Kidney capillary endothelial cell (primary cell): ENCODE results near the gene ABCB10.
"Not testable (repeated sequence)": the region's sequence is repeated elsewhere in the genome, so short reads cannot be mapped to it uniquely, and the experiment has no call there.

ENCODE experiments used
- DNase-seq: peaks from one replicate; pipeline ENCODE4 v3.0.0-alpha.2; 2018; ENCODE audit warnings: low spot score

The ABCB10 gene

DNA sequence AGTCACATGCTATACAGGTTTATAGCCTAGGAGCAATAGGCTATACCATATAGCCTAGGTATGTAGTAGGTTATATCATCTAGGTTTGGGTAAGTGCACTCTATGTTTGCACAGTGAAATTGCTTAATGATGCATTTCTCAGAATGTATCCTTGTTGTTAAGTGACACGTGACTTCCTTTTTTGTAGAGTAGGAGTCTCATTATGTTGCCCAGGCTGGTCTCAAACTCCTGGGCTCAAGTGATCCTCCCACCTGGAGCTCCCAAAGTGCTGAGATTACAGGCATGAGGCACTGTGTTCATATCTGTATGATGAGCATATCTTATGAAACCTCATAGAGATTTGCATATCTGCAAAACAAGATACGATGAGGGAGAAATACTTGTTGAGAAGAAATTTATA, 13.8 kb upstream of the ABCB10 start:
- no peak for DNase-seq

DNA sequence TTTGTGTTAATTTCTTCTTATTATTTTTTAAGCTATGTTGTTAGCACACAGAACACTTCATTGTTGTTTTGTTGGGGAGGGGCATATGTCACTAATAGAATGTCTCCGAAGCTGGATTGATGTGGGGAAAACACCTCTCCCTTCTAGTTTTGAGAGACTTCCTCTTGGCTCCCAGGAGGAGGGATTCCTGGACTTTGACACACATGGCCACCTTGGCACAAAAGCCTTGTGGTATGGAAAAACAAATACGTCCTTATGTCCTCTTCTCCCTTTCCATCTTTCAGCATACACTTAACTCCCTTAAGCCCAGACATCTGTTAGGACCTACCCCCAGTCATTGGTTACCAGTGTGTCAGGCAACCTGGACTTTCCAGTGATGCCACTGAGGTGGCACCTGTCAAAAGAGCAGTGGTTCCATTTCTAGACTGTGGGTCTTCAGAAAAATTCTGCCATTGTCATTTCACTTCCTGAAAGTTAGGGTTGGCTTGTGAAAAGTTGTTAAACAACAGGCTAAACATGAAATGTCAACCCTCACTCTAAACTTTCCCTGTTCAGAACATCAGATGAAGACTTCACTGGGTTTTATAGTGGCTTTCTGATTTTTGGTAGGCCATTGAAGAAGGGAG, 12.5 kb upstream of the ABCB10 start:
- DNase-seq, result no peak

DNA sequence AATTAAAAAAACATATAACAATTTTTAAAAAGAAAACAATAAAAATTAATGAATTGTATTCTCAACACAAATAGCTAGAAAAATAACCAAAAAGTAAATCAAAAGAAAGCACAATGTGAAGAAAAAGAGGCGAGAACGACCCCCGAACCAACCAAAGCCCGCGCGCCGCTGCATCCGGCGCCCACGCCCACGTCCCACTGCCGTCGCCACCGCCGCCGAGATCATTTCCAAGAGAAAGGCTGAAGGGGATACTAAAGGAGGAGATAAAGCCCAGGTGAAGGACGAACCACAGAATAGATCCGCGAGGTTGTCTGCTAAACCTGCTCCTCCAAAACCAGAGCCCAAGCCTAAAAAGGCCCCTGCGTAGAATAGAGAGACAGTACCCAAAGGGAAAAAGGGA, 11.8 kb upstream of the ABCB10 start:
- no peak for DNase-seq

DNA sequence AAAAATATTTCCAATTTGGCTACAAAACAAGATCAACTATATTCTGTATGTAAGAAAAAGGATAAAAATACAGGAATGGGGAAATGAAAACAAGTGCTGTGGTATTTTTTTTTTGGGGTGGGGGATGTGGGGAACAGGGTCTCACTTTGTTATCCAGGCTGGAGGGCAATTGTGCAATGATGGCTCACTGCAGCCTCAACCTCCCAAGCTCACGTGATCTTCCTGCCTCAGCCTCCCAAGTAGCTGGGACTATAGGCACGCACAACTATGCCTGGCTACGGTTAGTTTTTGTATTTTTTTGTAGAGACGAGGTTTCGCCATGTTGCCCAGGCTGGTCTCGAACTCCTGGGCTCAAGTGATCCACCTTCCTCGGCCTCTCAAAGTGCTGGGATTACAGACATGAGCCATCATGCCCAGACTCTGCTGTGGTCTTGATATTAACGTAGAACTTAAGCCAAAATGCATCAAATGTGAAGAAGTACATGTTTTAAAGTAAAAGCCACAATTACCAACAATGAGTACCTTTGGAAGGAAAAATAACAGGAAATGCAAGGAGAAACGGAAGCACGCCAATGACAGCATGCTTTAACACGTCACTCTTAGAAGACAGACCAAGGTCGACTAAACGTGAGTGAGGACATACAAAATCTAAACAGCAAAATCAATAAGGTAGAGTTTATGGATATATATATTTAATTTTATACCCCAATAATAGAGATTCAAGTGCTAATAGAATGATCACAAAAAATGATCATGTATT, 8.8 kb upstream of the ABCB10 start:
- peak; percentile 49 for DNase-seq

DNA sequence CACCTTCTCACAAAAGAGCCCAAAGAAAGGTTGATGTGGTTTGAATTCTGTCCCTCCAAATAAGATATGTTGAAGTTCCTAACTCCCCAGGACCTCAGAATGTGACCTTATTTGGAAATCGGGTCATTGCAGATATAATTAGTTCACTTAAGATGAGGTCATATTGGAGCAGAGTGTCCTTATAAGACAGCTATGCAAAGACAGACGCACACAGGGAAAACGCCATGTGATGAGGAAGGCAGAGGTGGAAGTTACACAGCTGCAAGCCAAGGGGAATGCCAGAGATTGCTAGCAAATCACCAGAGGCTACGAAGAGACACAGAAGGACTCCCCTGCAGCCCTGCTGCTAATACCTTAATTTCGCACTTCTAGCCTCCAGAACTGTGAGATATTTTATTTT, 5.2 kb upstream of the ABCB10 start:
- no peak for DNase-seq

DNA sequence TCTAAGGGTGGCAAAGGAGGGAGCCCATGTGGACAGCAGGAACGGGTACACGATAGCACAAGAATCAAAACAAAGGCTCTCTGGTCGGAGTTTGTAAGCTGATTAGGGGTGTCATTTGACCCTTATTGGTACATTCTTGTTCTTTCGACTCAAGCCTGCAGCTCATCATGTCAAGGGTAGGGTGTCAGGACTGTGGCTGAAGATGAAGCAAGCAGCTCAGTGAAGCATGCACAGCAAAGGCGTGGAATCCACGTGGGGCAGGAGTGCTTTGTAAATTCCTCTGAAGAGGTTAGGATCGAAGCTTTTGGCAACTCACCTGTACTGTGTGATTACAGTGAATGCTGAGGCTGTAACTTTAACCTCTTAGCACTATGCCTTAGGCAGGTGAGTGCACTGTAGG, 4.7 kb upstream of the ABCB10 start:
- no peak for DNase-seq

DNA sequence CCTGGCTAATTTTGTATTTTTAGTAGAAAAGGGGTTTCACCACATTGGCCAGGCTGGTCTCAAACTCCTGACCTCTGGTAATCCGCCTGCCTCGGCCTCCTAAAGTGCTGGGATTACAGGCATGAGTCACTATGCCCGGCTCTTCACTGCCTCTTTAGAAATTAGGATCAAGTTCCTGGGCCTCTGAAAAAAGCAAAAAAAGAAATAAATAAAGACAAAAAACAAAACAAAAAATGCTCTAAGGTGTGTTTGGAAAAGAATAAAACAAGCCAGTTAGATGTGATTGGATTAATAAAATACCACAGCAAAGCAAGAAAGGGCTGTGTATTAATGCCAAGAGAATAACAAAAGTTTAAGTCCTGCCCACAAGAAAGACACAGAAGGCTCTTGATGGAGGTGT, 4.2 kb upstream of the ABCB10 start:
- DNase-seq, result no peak

DNA sequence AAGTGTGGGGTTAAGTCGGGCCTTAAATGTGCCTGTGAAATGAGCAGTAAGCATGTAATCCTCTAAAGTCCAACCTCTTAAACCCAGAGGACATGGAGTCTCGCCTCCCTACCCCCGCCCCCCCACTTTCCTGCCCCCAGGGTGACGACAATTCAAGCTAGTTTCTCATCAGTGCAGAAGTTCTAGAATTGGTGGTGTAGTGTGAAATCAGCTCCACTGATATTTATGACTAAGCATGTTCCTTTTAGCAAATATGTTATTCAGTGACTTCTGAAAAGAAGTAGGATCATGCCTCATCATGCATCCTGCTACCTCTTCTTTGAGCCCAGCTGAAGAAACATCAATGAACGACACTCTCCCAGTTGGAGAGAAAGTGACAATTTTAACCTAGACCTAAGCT, 2.6 kb upstream of the ABCB10 start:
- no peak for DNase-seq

DNA sequence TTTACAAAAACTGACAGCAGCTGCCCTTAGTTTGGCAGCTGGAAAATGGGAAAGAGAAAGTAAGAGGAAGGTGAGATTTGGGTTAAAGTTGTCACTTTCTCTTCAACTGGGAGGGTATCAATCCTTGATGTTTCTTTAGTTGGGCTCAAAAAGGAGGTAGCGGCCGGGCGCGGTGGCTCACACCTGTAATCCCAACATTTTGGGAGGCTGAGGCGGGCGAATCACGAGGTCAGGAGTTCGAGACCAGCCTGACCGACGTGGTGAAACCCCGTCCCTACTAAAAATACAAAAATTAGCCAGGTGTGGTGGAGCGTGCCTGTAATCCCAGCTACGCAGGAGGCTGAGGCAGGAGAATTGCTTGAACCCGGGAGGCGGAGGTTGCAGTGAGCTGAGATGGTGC, 1.6 kb upstream of the ABCB10 start:
- DNase-seq, result not testable (repeated sequence)

DNA sequence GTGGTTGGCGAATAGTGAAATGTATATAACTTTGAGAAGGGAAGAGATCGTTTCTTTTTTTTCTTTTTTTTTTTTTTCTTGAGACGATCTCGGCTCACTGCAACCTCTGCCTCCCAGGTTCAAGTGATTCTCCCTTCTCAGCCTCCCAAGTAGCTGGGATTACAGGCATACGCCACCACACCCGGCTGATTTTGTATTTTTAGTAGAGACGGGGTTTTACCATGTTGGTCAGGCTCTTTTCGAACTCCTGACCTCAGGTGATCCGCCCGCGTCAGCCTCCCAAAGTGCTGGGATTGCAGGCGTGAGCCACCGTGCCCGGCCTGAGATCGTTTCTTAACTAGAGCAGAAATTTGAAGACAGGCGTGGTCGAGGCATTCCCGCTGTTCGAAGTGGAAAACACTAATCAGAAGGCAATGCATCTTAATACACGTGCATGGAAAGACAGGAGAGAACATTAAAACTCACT, 862 bp upstream of the ABCB10 start:
- not testable (repeated sequence) for DNase-seq

DNA sequence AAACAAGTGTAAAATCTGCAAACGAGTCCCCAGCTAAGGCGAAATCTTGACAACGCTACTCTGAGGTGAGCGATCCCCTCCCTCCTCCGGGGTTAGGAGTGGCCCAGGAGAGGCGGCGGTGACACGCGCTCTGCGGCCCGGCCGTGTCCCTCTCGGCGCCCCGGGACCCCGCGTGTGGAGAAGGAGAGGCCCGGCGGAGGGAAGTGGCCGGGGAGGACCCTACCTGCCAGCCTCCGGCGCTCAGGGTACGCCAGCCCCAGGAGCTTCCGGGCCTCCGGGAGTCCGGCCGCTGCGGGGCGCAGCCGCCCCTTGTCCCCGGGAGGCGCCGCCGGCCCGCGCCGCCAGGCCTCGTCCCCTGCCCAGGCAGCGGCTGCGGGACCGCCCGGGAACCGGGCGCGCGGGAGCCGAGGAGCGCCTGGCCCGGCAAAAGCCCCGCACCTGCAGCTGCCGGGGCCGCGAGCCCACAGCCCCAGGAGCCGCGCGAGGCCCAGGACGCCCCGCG, 543 bp downstream of the ABCB10 start:
- DNase-seq, result no peak

DNA sequence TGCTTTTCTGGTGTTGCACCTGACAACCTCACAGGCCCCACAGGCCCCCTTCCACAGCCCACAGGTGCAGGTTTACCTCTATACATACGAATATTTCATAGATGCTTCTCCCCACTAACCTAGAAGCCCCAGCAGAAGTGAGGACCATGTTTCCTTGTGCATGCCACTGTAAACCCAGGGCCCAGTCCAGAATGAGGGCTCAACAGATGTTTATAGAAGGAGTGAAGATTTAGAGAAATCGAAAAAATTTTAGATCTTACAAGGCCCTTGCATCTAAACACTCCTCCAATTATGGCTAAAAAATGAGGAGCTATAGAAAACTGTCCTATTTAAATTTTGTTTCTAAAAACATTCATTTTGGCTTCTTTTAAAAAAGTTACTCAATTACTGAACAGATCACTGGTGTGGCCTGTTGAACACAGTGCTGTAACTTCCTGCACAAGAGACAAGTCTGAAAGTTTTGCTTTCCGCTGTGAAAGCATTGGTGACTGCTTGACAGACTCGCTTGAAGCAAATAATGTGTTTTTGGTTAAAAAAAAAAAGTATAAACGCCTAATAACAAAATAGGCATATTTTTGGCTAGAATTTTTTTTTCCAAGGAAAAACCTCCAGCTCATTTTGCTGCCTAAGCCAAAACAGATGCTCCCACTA, 1.2 kb downstream of the ABCB10 start:
- peak; percentile 21 for DNase-seq

DNA sequence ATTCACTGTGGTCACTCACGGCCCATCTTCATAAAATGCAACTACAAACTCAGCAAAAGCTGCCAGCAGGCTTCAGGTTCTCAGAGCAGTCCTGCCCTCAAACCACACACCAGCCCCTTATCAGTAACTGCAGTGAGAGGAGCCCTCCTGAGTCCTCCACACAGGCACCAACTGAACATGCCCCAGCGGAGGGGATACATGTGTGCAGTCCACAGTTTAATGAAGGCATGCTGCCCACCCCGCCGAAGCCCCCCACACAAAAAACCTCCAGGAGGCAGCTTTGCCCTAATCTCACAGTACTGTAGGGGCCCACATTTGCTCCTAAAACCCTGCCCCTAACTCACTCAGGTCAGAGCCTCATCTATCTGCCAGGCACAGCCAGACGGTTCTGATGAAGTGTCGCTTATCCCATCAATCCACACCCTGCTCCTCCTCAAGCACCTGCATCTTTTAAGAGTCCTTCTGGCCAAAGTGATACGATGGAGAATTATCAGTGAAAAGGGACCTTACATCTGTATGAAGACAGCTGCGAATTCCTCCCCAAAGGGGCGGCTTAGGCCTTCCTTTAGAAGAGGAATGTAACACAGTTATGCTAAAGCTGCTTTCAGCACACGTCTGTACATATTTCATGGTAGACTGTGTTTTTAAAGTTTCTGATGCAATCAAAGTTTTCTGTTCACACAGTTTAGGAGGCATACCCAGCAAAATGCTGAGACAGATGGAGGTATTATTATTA, 3.5 kb downstream of the ABCB10 start:
- DNase-seq, result no peak

DNA sequence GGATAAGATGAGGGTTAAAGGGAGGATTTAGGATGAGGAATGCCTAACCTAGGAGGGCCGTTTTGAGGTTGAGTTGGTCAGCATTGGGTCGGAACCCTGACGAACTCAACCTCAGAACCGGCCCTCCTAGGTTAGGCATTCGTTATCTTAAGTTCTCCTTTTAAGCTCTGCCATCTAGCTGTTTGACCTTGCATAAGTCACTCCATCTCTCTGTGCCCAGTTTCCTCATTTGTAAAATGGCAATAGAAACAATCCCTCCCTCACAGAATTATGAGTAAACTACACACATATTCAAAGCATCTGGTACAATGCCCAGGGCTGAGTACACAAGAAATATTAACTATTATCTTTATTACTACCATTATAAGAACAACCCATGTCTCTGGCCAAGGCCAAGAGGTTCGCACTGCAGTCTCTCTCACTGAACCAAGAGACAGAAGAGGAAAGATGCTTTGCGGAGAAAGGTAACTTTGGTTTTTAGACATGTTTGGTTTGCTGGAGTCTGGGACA, 4.8 kb downstream of the ABCB10 start:
- DNase-seq, result no peak

DNA sequence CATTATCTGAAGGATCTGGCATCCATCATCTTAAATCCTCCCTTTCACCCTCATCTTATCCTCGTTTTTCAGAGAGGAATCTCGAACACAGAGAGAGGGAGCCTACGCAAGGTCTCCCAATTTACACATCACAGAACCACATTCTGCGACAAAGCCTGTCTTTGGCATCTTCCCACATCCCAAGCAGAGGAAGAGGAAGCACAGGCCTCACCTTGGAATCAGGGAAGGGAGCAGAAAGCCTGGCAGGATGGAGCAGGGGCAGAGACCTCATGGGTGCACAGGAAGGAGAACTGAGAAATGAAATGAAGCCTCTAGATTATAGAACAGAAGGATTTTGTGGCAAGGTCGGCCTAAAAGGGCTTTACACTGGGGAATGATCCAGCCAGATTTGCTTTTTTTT, 5.8 kb downstream of the ABCB10 start:
- no peak for DNase-seq

DNA sequence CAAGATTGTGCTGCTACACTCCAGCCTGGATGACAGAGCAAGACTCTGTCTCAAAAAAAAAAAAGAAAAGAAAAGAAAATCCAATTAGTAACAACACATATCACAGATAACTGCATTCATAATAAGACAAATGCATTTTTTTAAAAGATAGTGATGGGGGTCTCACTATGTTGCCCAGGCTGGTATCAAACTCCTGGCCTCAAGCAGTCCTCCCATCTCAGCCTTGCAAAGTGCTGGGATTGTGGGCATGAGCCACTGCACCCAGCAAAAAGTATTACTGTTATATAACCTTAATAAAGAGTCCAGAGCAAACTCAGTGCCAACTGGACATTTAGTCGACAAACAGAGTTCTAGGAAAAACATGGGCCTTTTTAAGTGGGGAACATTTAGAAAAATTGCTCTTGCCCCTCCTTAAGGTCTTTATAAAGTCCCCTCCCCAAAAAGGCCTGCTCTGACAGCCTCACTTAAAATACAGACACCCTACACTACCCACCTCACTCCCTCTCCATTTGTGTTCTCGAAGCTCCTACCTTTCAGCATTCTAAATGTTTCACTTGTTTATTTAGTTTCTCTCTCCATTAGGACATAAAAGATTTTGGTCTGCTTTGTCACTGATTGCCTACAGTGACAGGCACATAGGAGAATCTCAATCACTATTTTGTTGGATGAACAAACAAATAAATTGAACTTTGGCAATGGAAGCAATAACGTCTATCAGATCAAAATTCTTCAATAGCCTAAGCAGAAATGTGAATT, 7.5 kb downstream of the ABCB10 start:
- DNase-seq, result no peak

DNA sequence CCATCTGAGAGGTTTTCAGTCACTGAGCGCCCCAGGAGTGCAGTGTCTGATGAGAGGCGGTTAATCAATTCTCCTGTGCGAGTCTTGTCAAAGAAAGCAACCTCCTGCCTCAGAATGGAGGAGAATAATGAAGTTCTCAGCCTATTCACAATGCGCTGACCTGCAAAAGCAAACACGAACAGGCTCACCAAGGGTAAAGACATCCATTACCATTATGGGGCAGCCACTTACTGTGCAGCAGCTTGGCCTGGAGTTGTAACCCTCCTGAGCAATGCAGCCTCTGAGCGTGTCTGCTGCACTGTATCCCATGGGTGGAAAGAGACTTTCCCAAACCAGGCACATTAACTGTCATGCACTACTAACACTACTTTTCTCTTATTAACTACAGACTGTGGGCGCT, 11.0 kb downstream of the ABCB10 start:
- DNase-seq, result no peak

DNA sequence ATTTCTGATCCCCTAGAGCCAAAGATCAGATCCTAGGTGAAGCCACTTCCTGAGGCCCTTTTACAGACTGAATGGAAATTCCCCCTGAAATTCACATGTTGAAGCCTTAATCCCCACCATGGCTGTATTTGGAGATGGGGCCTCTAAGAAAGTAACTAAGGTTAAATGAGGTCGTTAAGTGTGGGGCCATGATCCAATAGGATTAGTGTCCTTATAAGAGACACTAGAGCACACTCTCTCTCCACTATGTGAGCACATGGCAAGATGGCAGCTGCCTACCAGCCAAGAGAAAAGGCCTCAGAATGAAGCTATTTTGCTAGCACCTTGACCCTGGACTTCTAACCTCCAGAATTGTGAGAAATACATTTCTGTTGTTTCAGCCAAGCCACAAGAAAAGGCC, 13.9 kb downstream of the ABCB10 start:
- DNase-seq, result no peak

DNA sequence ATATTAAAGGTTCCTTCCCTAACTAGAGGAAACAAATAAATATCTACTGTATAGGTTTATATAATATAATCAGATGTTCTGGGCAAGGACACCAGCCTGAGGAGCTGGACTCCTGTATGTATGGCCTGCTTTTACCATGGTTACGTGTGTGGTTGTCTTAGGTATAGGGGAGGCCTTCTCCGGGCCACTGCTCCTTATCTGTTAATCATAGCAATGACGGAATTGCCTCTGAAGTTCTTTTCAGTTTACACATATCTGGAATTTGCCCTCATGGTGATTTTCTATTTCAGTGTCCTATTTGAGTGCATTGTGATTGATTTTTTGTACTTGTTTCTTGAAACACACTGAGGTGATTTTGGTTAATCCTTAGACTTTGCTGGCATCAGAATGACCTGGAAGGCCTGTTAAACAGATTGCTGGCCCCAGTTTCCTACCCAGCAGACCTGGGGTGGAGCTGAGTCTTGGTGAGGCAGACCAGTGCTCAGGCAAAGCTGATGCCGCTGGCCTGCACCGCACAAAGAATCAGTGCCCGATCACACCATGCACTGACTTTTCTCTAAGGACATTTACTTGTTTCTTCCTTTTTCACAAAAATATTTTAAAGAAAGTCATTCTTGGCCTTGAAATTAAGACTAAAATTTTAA, 18.5 kb downstream of the ABCB10 start:
- DNase-seq, result no peak

DNA sequence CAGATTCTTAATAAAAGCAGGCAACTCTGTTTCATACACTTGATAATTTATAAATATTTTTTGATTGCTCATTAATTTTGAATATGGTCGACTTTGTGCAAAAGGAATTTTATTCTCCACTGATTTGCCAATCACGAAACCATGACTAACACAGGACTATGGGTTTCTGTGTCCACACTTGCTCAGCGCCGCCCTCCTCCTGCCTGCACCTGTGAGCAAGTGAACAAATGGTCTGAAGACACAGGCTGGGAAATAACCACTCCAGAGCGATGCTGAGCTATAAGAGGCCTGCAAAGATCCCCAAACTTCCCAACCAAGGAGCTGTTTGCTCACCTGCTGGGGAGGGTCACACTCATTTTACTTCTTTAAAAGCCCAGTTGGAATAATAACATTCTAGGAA, 19.6 kb downstream of the ABCB10 start:
- DNase-seq, result no peak

DNA sequence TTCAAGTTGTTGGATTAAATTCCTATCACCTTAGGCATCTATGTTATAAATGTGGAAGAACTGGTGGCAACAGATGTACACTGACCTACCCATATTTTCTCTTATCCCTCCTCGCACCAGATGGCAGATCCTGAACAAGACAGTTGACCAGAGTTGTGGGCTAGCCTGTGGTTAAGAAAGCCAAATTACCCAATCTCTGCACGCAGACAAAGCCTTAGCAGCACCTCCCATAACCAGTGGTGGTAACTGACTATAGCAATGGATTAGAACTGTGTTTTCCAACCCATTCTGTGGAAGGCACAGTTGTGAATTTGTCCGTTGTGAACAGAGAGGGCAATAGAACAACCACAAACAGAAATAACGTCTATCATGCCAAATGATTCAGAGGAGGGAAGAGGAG, 20.6 kb downstream of the ABCB10 start:
- no peak for DNase-seq
